SK-N-SH treated with all-trans-retinoic acid at 6 μM for 48 hours (cell line): ENCODE results near the gene AAMDC.

ENCODE experiments used
- ARNTL ChIP-seq: fragments of 450-650 bp; formaldehyde crosslinking; IDR thresholded peaks from 2 replicates; pipeline ENCODE4 v1.5.0; 2020; ENCODE audit warnings: low read depth, mild to moderate bottlenecking, moderate library complexity, borderline replicate concordance
- ESRRG ChIP-seq: fragments of 250-450 bp; sonication (Bioruptor Pico); IDR thresholded peaks from 2 replicates; pipeline ENCODE4 v1.6.1; 2021; ENCODE audit warnings: mild to moderate bottlenecking
- RARB ChIP-seq: fragments of 250-450 bp; sonication (Bioruptor Pico); IDR thresholded peaks from 2 replicates; pipeline ENCODE4 v1.8.0; 2021; ENCODE audit warnings: mild to moderate bottlenecking, moderate library complexity
- TCF4 ChIP-seq: fragments of 250-450 bp; sonication (Bioruptor Pico); IDR thresholded peaks from 2 replicates; pipeline ENCODE4 v1.8.0; 2021; ENCODE audit warnings: mild to moderate bottlenecking, moderate library complexity, borderline replicate concordance
- TOX ChIP-seq: fragments of 250-450 bp; sonication (Bioruptor Pico); IDR thresholded peaks from 2 replicates; pipeline ENCODE4 v1.8.0; 2021; ENCODE audit warnings: mild to moderate bottlenecking, moderate library complexity, borderline replicate concordance
- ZC3H10 ChIP-seq: fragments of 250-450 bp; sonication (Bioruptor Pico); IDR thresholded peaks from 2 replicates; pipeline ENCODE4 v1.5.1; 2021; ENCODE audit warnings: mild to moderate bottlenecking, moderate library complexity
- ZFP3 ChIP-seq: fragments of 250-450 bp; sonication (Bioruptor Pico); IDR thresholded peaks from 2 replicates; pipeline ENCODE4 v1.5.0; 2020; ENCODE audit warnings: mild to moderate bottlenecking, moderate library complexity
- ZFP30 ChIP-seq: fragments of 450-650 bp; formaldehyde crosslinking; IDR thresholded peaks from 2 replicates; pipeline ENCODE4 v1.5.0; 2022; ENCODE audit warnings: mild to moderate bottlenecking, moderate library complexity
- TF ChIP-seq, protein P1 (sequence below): fragments of 250-450 bp; sonication (Bioruptor Pico); IDR thresholded peaks from 2 replicates; pipeline ENCODE4 v1.8.0; 2020; ENCODE audit warnings: mild to moderate bottlenecking, moderate library complexity, borderline replicate concordance
- TF ChIP-seq, protein P2 (sequence below): fragments of 250-450 bp; sonication (Bioruptor Pico); IDR thresholded peaks from 2 replicates; pipeline ENCODE4 v1.5.1; 2020; ENCODE audit warnings: low read depth, mild to moderate bottlenecking, moderate library complexity
- TF ChIP-seq, protein P3 (sequence below): fragments of 250-450 bp; sonication (Bioruptor Pico); IDR thresholded peaks from 2 replicates; pipeline ENCODE4 v1.8.0; 2021; ENCODE audit warnings: low read depth, mild to moderate bottlenecking, moderate library complexity, borderline replicate concordance
- TF ChIP-seq, protein P4 (sequence below): fragments of 250-450 bp; sonication (Bioruptor Pico); IDR thresholded peaks from 2 replicates; pipeline ENCODE4 v1.5.1; 2021; ENCODE audit warnings: mild to moderate bottlenecking, moderate library complexity

DNA sequence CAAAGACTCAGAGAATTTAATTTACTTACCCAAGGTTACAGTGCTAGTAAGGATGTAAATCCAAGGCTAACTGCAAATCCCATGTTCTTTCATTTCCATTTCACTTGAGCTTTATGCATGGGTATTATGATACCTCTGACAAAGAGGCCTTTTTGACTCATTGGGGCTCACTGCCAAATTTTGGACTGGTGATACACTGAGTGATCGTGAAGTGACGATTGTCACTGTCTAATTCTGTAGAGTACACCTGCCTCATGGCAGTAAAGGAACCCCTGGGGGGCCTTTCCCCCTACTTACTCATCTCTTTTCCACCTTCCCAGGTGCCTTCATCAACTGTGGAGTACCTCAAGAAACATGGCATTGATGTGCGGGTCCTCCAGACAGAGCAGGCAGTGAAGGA lies 50.9 kb downstream of the AAMDC start:
- TF ChIP-seq ZFP3 (CRISPR knock-in tag) (no peak), ZFP30 (no peak), ZC3H10 (no peak), ESRRG (CRISPR knock-in tag) (no peak), RARB (CRISPR knock-in tag) (no peak), TOX (CRISPR knock-in tag) (no peak), ARNTL (CRISPR knock-in tag) (no peak), TCF4 (CRISPR knock-in tag) (no peak)
- TF ChIP-seq, protein P1, sequence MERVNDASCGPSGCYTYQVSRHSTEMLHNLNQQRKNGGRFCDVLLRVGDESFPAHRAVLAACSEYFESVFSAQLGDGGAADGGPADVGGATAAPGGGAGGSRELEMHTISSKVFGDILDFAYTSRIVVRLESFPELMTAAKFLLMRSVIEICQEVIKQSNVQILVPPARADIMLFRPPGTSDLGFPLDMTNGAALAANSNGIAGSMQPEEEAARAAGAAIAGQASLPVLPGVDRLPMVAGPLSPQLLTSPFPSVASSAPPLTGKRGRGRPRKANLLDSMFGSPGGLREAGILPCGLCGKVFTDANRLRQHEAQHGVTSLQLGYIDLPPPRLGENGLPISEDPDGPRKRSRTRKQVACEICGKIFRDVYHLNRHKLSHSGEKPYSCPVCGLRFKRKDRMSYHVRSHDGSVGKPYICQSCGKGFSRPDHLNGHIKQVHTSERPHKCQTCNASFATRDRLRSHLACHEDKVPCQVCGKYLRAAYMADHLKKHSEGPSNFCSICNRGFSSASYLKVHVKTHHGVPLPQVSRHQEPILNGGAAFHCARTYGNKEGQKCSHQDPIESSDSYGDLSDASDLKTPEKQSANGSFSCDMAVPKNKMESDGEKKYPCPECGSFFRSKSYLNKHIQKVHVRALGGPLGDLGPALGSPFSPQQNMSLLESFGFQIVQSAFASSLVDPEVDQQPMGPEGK (CRISPR knock-in tag): no peak
- TF ChIP-seq, protein P2, sequence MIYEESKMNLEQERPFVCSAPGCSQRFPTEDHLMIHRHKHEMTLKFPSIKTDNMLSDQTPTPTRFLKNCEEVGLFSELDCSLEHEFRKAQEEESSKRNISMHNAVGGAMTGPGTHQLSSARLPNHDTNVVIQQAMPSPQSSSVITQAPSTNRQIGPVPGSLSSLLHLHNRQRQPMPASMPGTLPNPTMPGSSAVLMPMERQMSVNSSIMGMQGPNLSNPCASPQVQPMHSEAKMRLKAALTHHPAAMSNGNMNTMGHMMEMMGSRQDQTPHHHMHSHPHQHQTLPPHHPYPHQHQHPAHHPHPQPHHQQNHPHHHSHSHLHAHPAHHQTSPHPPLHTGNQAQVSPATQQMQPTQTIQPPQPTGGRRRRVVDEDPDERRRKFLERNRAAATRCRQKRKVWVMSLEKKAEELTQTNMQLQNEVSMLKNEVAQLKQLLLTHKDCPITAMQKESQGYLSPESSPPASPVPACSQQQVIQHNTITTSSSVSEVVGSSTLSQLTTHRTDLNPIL: no peak
- TF ChIP-seq, protein P3, sequence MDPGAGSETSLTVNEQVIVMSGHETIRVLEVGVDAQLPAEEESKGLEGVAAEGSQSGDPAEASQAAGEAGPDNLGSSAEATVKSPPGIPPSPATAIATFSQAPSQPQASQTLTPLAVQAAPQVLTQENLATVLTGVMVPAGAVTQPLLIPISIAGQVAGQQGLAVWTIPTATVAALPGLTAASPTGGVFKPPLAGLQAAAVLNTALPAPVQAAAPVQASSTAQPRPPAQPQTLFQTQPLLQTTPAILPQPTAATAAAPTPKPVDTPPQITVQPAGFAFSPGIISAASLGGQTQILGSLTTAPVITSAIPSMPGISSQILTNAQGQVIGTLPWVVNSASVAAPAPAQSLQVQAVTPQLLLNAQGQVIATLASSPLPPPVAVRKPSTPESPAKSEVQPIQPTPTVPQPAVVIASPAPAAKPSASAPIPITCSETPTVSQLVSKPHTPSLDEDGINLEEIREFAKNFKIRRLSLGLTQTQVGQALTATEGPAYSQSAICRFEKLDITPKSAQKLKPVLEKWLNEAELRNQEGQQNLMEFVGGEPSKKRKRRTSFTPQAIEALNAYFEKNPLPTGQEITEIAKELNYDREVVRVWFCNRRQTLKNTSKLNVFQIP (CRISPR knock-in tag): no peak
- TF ChIP-seq, protein P4, sequence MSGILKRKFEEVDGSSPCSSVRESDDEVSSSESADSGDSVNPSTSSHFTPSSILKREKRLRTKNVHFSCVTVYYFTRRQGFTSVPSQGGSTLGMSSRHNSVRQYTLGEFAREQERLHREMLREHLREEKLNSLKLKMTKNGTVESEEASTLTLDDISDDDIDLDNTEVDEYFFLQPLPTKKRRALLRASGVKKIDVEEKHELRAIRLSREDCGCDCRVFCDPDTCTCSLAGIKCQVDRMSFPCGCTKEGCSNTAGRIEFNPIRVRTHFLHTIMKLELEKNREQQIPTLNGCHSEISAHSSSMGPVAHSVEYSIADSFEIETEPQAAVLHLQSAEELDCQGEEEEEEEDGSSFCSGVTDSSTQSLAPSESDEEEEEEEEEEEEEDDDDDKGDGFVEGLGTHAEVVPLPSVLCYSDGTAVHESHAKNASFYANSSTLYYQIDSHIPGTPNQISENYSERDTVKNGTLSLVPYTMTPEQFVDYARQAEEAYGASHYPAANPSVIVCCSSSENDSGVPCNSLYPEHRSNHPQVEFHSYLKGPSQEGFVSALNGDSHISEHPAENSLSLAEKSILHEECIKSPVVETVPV (CRISPR knock-in tag): no peak
